IPS DF 19.7 (cell line): ENCODE results near the gene UTP25.
"Not testable (repeated sequence)": the region's sequence is repeated elsewhere in the genome, so short reads cannot be mapped to it uniquely, and the experiment has no call there.

Experiments used
- DNase-seq: peaks from one replicate; pipeline ENCODE4 v3.0.0-alpha.2; 2013; ENCODE audit warnings: low read depth, low spot score

Gene UTP25

DNA sequence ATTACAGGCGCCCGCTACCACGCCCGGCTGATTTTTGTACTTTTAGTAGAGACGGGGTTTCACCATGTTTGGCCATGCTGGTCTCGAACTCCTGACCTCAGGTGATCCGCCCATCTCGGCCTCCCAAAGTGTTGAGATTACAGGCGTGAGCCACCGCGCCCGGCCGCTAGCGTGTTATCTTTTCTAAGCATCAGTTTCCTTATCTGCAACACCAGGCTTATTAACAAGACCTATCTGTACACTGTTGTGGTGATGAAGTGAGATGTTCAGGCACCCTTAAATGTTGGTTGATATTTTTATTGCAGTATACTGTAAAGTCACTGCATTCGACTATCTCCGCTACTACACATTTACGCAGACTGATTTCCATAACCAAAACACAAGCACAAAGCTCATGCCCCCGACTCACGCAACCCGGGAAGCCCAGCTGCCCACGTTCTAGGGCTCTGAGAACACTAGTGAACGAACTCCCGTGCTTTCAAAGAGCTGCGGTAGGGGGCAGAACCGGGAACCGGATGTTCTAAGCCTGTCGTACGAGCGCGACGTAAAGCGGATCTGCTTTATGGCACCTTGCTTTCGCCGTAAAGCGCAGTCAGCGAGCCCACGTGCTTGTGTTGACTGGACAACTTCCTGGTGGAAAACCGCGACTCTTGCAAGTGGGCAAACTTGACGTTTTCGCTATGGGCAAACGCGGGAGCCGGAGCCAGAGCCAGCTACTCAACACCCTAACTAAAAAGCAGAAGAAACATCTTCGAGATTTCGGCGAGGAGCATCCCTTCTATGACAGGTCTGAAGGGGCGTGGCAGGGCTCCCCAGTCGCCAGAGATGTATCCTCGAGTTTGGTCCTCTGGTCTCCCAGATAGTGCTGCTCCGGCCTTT, at the start of gene UTP25:
Gene UTP25, plus strand, starts transcription at position 589 of the 879 bp plus-strand sequence. Its CDS starts 92 bp downstream, at position 681.
- DNase-seq = peak; percentile 88

DNA sequence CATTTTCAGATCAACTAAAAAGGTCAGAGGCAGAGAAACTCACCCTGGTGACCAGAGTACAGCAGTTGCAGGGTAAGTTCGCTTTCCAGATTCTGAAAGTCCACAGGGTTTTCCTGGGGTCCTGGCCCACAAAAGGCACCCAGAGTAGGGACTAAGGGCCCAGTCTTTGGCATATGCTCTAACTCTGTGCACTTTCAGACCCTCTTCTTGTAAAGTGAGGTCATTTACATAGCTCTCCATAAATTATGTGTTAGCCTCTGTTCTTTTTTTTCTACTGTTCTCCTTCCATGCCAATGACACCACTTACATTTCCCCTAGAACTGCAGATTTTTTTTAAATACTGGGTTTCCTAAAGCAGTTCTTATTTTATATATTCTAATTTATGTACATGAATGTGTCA, 49.7 kb upstream of the UTP25 start:
- no peak for DNase-seq

DNA sequence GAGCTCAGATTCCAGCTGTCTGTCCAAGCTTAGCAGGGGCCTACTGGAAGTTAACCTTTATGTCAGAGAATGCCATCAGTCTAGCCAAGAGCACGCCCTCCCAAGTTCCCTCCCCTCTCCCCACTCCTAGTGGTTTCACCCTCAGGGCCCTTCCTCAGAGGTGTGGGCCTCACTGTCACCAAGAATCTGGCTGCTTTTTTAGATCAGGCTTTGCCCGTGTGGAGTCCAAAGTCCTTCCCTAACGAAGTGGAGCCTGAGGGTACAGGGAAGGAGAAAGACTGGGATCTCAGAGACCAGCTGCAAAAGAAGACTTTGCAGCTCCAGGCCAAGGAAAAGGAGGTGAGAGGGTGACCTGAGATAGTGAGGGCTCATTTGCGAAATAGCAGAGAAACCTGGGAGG, 47.5 kb upstream of the UTP25 start:
- no peak for DNase-seq

- no peak for DNase-seq
Measured at GRCh38 chr1:209783386-209783785, 44.4 kb upstream of the UTP25 start.

GRCh38 chr1:209784265-209785169, 43.3 kb upstream of the UTP25 start, which contains the start of gene C1orf74:
Gene C1orf74 (minus strand): TSS chr1:209784559. CDS start chr1:209783634, 925 bp downstream.
- peak; percentile 88 for DNase-seq

DNA sequence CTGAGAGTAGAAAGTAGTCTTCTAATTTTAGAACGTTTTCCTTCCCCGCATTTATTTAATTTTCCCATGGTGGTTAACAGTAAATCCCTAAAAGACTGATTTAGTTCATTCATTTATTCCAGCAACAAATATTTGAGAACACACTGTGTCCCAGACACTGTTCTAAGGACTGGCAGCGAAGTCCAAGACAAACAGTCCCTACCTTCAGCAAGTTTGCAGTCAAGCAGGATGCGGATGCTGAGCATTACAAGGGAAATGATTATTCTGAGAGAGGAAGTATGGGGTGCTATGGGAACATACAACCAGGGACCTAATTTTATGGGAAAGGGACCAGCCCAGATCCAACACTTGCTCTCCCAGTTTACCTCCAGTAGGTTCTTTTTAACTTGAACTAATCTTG, 42.2 kb upstream of the UTP25 start:
- DNase-seq = no peak

DNA sequence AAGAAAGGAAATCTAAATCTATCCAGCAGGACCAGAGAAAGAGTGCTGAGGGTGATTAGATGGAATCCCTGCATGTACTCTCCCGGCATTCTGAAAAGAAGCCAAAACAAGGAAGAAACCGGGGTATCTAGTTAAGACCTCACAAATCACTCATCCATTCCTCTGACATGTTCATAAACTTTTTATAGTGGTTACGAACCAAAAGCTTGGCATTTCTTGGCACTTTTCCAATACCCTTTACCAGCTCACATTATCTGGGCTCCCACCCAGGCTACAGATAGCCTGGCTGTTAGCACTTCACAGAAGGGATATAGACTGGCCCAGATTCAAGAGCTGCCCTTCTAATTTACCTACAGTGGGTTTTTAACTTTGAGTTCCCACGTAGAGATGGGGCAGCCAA, 41.6 kb upstream of the UTP25 start:
- no peak for DNase-seq

- no peak for DNase-seq
Measured at GRCh38 chr1:209787551-209787950, 40.2 kb upstream of the UTP25 start.

DNA sequence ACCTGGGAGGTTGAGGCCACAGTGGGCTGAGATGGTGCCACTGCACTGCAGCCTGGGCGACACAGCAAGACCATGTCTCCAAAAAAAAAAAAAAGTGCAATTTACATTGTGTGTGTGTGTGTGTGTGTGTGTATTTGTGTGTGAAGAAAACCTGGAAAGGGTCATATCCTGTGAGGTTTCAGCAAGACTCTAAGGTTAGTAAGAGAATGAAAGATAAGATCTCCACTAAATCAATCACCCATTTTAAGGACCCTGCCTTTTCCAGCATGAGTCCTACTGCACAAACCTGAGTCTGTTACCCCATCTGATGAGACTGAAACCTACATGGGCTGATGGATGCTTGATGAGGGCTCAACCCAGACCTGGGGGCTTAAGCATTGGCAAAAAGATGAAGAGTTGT, 38.5 kb upstream of the UTP25 start:
- no peak for DNase-seq

GRCh38 chr1:209790286-209791193, 37.2 kb upstream of the UTP25 start:
- DNase-seq = no peak

- DNase-seq = no peak
Measured at GRCh38 chr1:209791920-209792319, 35.9 kb upstream of the UTP25 start.

- DNase-seq = not testable (repeated sequence)
Measured at GRCh38 chr1:209793711-209794110, 34.1 kb upstream of the UTP25 start.

GRCh38 chr1:209797978-209798639, 29.7 kb upstream of the UTP25 start:
- DNase-seq = no peak

DNA sequence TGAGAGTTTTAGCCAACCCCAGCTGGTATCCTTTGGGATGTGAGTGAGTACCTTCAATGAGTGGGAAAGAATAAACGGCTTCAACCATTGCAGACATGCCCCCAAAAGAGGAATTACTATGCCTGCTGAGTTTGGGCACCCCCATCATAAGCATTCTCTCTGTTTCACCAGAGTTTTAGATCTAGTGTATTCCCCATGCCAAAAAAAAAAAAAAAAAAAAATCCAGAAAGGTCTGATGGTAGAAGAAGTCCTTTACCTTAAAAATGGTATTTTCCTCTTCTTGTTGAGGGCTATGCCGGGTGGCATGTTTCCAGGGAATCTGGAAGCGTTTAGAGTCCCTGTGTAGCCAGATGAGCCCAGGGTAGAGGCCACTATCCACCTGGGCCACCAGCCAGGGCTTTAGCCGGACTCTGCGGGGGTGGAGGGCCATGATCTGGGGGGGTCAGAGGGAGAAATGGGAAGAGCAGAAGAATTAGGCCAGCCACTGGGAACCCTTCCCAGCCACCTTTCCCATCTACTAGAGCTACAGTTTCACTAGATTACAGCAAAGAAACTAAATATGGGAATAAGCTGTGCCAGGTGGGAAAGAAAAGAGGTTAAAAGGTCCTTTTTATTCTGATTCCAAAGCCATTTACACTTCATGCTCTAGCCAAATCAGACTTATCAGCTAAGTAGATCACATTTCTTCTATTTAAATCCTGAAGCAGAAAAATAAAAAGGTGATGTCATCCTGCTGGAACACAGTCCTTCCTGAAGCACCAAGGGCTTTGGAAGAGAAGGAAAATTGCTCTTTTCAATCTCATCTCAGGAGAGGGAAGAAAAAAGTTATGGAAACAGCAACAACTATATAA, 26.6 kb upstream of the UTP25 start:
- DNase-seq = no peak

- DNase-seq = no peak
Measured at GRCh38 chr1:209802117-209802779, 25.5 kb upstream of the UTP25 start.

DNA sequence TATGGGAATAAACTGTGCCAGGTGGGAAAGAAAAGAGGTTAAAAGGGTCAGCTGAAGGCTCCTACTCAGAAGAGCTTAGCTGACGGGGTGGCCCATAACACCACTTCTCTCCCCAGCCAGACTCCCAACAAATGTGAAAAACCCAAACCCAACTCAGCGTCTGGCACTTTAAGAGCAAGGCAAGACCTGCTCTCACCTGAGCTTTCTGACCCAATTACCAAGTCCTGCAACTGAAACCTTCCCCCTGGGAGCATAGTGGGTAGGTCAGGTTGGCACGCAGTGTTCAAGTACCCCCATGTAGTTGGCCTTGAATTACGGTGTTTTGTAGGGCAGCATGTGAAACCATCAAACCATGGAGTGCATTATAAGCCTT, 25.0 kb upstream of the UTP25 start:
- no peak for DNase-seq

GRCh38 chr1:209803568-209803967, 24.2 kb upstream of the UTP25 start:
- DNase-seq = no peak

- no peak for DNase-seq
Measured at GRCh38 chr1:209805341-209805781, 22.4 kb upstream of the UTP25 start.
